Measurements from ENCODE around the gene PRPF38B.

PRPF38B gene

DNA sequence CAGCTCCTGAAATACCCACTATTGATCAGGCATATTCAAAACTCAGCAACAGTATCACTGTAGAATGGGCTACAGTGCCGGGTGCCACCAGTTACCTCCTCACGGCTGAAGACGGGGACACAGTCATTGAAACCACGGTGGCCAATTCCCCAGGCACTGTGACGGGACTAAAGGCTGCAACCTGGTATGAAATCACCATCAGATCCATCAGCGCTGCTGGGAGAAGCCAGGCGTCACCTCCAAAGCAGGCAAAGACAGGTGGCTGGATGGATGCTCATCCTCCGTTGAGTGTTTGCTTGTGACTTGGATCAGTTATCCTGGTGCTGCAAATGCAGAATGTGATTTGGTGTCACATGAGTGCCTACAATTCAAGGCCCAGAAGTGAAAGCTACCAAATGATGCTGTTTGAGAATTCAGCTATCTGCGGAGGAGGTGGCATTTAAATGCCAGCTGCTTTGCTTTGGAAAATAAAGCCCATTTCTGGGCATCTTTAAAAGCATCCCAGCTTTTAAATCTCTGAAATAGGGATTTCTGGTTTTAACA lies 25.7 kb downstream of the PRPF38B start:
- no peak overlapping the region for H3K4me3 ChIP-seq (ENCODE audit: low read depth, low read length)
- no peak for DNase-seq (ENCODE audit: low read depth)
- TF ChIP-seq, protein P1, sequence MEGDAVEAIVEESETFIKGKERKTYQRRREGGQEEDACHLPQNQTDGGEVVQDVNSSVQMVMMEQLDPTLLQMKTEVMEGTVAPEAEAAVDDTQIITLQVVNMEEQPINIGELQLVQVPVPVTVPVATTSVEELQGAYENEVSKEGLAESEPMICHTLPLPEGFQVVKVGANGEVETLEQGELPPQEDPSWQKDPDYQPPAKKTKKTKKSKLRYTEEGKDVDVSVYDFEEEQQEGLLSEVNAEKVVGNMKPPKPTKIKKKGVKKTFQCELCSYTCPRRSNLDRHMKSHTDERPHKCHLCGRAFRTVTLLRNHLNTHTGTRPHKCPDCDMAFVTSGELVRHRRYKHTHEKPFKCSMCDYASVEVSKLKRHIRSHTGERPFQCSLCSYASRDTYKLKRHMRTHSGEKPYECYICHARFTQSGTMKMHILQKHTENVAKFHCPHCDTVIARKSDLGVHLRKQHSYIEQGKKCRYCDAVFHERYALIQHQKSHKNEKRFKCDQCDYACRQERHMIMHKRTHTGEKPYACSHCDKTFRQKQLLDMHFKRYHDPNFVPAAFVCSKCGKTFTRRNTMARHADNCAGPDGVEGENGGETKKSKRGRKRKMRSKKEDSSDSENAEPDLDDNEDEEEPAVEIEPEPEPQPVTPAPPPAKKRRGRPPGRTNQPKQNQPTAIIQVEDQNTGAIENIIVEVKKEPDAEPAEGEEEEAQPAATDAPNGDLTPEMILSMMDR (IDR thresholded peaks at IDR 0.05; ENCODE audit: control insufficient read depth, extremely low read depth, insufficient read depth): no peak

DNA sequence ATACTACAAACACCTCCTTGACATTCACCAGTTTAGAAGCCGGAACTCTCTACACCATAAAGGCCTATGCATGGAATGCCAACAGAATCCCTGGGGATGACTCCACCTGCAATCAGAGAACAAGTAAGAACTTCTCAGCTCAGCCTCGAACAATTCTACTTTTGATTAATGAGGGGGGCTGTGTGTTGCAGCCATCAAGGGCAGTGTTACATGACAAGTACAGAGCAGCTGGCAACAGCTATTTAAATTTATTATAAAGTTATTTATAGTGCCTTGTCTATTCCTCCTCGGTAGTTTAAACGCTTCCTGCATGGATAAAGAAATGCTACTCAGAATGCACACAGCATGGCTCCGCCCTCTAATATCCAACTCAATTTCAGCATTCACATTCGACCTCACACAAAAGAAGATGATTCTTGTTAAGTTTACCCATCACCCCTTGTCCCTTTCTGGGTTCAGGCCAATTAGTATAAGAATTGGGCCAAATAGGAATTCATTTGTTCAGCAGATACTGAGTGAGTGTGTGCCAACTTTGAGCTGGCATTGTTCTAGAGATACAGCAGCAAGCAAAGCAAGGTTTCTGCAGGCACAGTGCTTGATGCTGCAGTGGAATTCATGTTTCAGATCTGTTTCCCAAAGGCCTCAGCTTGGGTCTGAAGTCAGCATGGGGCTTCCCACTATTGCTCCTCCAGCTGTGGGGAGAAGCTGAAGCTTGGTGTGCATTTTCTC lies 27.0 kb downstream of the PRPF38B start:
- DNase-seq (ENCODE audit: low read depth): no peak
- no peak overlapping the region for H3K4me3 ChIP-seq (ENCODE audit: low read depth, low read length)
- TF ChIP-seq, protein P1 (IDR thresholded peaks at IDR 0.05; ENCODE audit: control insufficient read depth, extremely low read depth, insufficient read depth): no peak

DNA sequence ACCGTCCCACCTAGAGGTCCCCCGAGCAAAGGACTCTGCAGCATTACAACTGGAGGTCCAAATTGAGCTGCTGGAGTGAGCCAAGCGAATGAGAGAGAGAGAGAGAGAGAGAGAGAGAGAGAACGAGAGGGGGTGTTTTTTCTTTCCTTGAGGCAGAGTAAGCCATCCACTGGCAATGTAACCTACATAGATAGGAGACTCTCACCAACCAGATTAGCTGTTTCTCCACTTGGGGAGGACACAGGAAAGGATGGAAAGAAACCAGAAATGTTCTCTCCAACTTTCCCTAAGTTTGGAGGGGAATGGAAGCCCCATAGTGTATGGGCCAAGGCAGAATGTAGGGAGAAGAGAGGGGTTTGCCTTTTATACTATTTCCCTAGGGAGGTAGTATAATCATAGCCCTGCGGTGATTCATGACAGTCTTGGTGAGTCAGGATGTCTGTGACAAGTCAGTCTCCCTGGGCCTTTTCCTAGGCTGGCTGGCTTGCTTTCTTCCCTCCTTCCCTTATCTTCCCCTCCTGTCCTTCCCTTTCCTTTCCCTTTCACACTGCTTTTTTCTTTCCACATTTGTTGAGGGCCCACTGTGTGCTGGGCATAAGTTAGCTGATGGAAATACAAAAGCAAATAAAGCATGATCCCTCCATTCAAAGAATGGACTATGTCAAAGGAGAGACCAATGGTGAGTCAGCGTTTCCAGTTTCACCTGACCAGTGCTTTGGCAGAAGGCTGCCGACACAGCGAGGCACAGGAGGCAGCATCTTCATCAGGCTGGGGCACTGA lies 27.7 kb downstream of the PRPF38B start:
- no peak for DNase-seq (ENCODE audit: low read depth)
- no peak overlapping the region for H3K4me3 ChIP-seq (ENCODE audit: low read depth, low read length)
- TF ChIP-seq, protein P1 (IDR thresholded peaks at IDR 0.05; ENCODE audit: control insufficient read depth, extremely low read depth, insufficient read depth): no peak

DNA sequence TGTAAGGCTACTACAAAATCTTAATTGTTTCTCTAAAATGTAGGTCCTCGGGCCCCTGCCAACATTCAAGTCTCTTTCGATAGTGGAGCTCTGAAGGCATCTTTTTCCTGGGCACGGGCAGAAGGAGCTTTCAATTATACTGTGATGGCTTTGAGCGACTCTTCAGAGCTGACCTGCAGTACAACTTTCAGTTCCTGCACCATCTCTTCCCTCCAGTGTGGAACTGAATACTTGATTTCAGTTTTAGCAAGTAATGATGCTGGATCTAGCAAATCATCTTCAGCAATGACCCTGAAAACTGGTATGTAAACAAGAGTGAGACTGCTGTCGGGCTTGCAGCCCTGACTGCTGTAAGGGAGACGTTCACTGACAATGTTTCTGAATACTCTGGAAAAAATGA lies 30.2 kb downstream of the PRPF38B start:
- no peak overlapping the region for H3K4me3 ChIP-seq (ENCODE audit: low read depth, low read length)
- DNase-seq (ENCODE audit: low read depth): no peak
- TF ChIP-seq, protein P1 (IDR thresholded peaks at IDR 0.05; ENCODE audit: control insufficient read depth, extremely low read depth, insufficient read depth): no peak

DNA sequence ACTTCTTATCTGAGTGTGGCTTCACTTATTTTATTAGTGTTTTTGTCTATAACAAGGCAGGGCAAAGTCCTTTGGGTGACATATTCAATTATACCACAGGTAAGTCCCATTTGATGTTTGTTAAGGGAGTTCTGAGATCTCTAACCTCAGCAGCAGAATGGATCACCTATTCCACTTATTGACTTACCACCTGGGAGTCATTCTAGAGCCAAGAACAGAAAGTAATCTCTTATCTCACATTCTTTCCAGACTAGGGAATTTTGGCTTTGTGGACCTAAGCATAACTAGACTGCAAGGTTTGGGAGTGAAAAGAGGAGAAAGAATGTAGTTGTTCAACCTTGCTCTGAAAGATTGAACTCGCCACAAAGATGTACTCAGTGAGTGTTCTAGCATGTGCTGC lies 33.8 kb downstream of the PRPF38B start:
- no peak overlapping the region for H3K4me3 ChIP-seq (ENCODE audit: low read depth, low read length)
- DNase-seq (ENCODE audit: low read depth): no peak
- TF ChIP-seq, protein P1 (IDR thresholded peaks at IDR 0.05; ENCODE audit: control insufficient read depth, extremely low read depth, insufficient read depth): no peak

DNA sequence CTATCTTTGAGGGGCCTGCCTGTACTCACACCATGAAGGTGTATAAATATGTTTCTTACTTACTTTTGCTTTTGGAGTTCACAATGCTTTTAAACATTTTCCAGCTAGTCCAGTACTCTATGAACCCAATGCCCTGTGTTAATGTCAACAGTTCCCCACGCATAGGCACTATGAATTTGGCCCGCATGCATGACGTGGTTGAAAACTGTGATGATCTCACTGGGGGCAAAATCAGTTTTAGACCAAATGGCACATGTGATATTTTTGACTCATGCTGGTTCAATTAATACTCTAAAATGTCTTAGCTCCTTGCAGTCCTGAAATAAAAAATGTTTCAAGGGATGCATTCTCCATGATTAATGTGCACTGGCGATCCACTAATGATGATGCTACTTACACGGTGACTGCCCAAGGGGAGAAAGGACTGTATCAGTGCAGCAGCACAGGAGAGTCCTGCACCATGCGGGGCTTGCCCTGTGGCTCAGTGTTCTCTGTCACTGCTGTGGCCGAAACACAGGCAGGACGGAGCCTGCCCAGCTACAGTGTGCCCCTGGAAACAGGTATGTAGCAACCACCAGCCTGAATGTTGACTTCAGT lies 36.3 kb downstream of the PRPF38B start:
- TF ChIP-seq, protein P1 (IDR thresholded peaks at IDR 0.05; ENCODE audit: control insufficient read depth, extremely low read depth, insufficient read depth): no peak
- no peak overlapping the region for H3K4me3 ChIP-seq (ENCODE audit: low read depth, low read length)
- DNase-seq (ENCODE audit: low read depth): no peak
